ENCODE results near the gene ARHGEF1.
A peak's percentile ranks its signal among the peaks of the same experiment; 100 is the strongest.

ARHGEF1 gene

GRCh38 chr19:41879080-41879479, 3.9 kb upstream of the ARHGEF1 start:
- no peak for TF ChIP-seq CTCF (conservative IDR thresholded peaks at IDR 0.05)
- H3K27ac ChIP-seq, result no peak overlapping the region

- no peak for TF ChIP-seq CTCF (conservative IDR thresholded peaks at IDR 0.05)
- no peak overlapping the region for H3K27ac ChIP-seq
These were observed 3.2 kb upstream of the ARHGEF1 start for GRCh38 chr19:41879670-41880328.

- H3K27ac ChIP-seq, result no peak overlapping the region
These were observed 2.7 kb upstream of the ARHGEF1 start for GRCh38 chr19:41880329-41880708.

GRCh38 chr19:41883463-41883820, 458 bp downstream of the ARHGEF1 start:
- H3K27ac ChIP-seq, result peak overlapping the region; percentile 80; the same call in 1 of the 2 replicates
- TF ChIP-seq CTCF (conservative IDR thresholded peaks at IDR 0.05), result no peak

More at GRCh38 chr19:41880329-41880708, 2.7 kb upstream of the ARHGEF1 start:
- TF ChIP-seq CTCF (conservative IDR thresholded peaks at IDR 0.05), result no peak

GRCh38 chr19:41883821-41884733, 1.1 kb downstream of the ARHGEF1 start:
- no peak; the same call in 1 of the 2 replicates for TF ChIP-seq CTCF (conservative IDR thresholded peaks at IDR 0.05)
- H3K27ac ChIP-seq, result peak overlapping the region; percentile 80; the same call in 1 of the 2 replicates

- no peak overlapping the region for H3K27ac ChIP-seq
- TF ChIP-seq CTCF (conservative IDR thresholded peaks at IDR 0.05), result no peak
These were observed 4.1 kb downstream of the ARHGEF1 start for GRCh38 chr19:41886761-41887710.
